Fibroblast of upper back skin (primary cell): ENCODE data around the gene VEZT.

ENCODE experiments used
- DNase-seq: peaks from one replicate; pipeline ENCODE4 v3.0.0-alpha.2; 2013

The VEZT gene

GRCh38 chr12:95200128-95200894, 17.3 kb upstream of the VEZT start:
- DNase-seq, result peak; percentile 23

GRCh38 chr12:95201056-95201670, 16.4 kb upstream of the VEZT start:
- DNase-seq, result peak; percentile 73

- peak; percentile 64 for DNase-seq
These were observed 14.7 kb upstream of the VEZT start for GRCh38 chr12:95202691-95203486.

- DNase-seq, result no peak
These were observed 14.0 kb upstream of the VEZT start for GRCh38 chr12:95203487-95204030.

- DNase-seq, result peak; percentile 94
These were observed 13.3 kb upstream of the VEZT start for GRCh38 chr12:95204141-95204866.

GRCh38 chr12:95205016-95205624, 12.5 kb upstream of the VEZT start:
- DNase-seq, result no peak

GRCh38 chr12:95205685-95206084, 11.9 kb upstream of the VEZT start:
- peak; percentile 75 for DNase-seq

GRCh38 chr12:95206916-95207315, 10.7 kb upstream of the VEZT start:
- DNase-seq, result no peak

- no peak for DNase-seq
These were observed 10.2 kb upstream of the VEZT start for GRCh38 chr12:95207407-95207806.

- DNase-seq, result peak; percentile 3
These were observed 8.9 kb upstream of the VEZT start for GRCh38 chr12:95208678-95209077.

- no peak for DNase-seq
These were observed 5.0 kb upstream of the VEZT start for GRCh38 chr12:95212586-95212985.

GRCh38 chr12:95213119-95213518, 4.5 kb upstream of the VEZT start:
- DNase-seq, result no peak

- DNase-seq, result no peak
These were observed 3.7 kb upstream of the VEZT start for GRCh38 chr12:95213928-95214327.

GRCh38 chr12:95214466-95214865, 3.1 kb upstream of the VEZT start:
- no peak for DNase-seq

GRCh38 chr12:95215949-95216348, 1.7 kb upstream of the VEZT start:
- DNase-seq, result peak; percentile 69

- no peak for DNase-seq
These were observed 763 bp upstream of the VEZT start for GRCh38 chr12:95216711-95217376.

GRCh38 chr12:95218150-95219133, 835 bp downstream of the VEZT start:
- DNase-seq, result peak; percentile 60

GRCh38 chr12:95220190-95220589, 2.6 kb downstream of the VEZT start:
- DNase-seq, result no peak

GRCh38 chr12:95220726-95221125, 3.1 kb downstream of the VEZT start:
- no peak for DNase-seq
